GM19035 (cell line): ENCODE measurements around the gene CCDC177.

ENCODE experiments used
- ATAC-seq: cut with Tn5 transposase; IDR thresholded peaks from one replicate; pipeline ENCODE4 v1.9.1; 2021; ENCODE audit not compliant: unreplicated experiment

Gene CCDC177

GRCh38 chr14:69531135-69531534, 43.5 kb downstream of the CCDC177 start:
- ATAC-seq, result no peak

GRCh38 chr14:69530095-69530494, 44.6 kb downstream of the CCDC177 start:
- ATAC-seq, result no peak

- no peak for ATAC-seq
Measured at GRCh38 chr14:69529563-69529962, 45.1 kb downstream of the CCDC177 start.

GRCh38 chr14:69528930-69529329, 45.7 kb downstream of the CCDC177 start:
- ATAC-seq, result no peak

- no peak for ATAC-seq
Measured at GRCh38 chr14:69528143-69528542, 46.5 kb downstream of the CCDC177 start.

GRCh38 chr14:69527635-69528034, 47.0 kb downstream of the CCDC177 start:
- ATAC-seq, result no peak

GRCh38 chr14:69525896-69526295, 48.8 kb downstream of the CCDC177 start:
- ATAC-seq, result no peak

GRCh38 chr14:69522026-69522425, 52.6 kb downstream of the CCDC177 start:
- no peak for ATAC-seq
